Measurements from ENCODE around the gene TRMT11.
"Not testable (repeated sequence)": the region's sequence is repeated elsewhere in the genome, so short reads cannot be mapped to it uniquely, and the experiment has no call there.

TRMT11 gene

DNA sequence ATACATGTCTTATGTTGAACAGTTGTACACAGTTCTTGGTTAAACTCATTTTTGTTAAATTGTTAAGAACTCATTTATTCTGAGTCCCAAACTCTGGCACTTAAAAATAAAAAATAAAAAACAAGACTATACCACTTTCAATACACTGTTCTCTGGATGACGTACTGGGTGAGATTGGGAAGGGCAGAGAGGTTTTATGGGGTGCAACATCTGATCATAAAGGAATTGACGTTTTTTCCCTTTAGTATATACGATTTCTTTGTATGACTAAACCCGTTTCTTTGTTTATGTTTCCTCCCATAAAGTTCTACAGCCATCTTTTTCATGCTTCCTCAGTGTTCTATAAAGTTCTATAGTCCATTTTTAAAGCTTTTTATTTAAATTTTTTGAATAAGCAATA, 69.1 kb downstream of the TRMT11 start:
- no peak overlapping the region for H3K18ac ChIP-seq (ENCODE audit: low read length)
- H3K4ac ChIP-seq (ENCODE audit: low read depth, low read length) = no peak overlapping the region
- H2AFZ ChIP-seq (ENCODE audit: insufficient read depth, low read length, poor library complexity) = no peak overlapping the region
- H3K9me3 ChIP-seq (ENCODE audit: insufficient read depth, low read depth, low read length) = no peaks in the 10 kb centered on the region
- no peak for DNase-seq
- H2AK5ac ChIP-seq (ENCODE audit: low read length) = no peak overlapping the region
- no peak overlapping the region for H3K14ac ChIP-seq (ENCODE audit: low read length)
- no peak overlapping the region for H4K8ac ChIP-seq (ENCODE audit: low read depth, low read length)
- no peak overlapping the region for H3K4me3 ChIP-seq (ENCODE audit: low read depth, low read length)
- peaks cover 0 to 6% of the 10 kb centered on the region in 2 experiments for H3K36me3 ChIP-seq (ENCODE audit: control insufficient read depth in 1 of 2, insufficient read depth in 2 of 2, low read length in 2 of 2)
- no peak overlapping the region for H4K91ac ChIP-seq (ENCODE audit: low read depth, low read length)
- whole genome bisulfite sequencing (ENCODE audit: extremely low coverage, insufficient coverage, insufficient read length) = no CpG with 5 or more reads among the region's 4 CpGs
- H2BK120ac ChIP-seq (ENCODE audit: insufficient read depth, low read length, poor library complexity) = no peak overlapping the region
- H2BK5ac ChIP-seq (ENCODE audit: low read depth, low read length, poor library complexity) = no peak overlapping the region
- no peaks in the 10 kb centered on the region for H3K27me3 ChIP-seq (ENCODE audit: insufficient read depth, low read length)
- no peak overlapping the region for H3K9ac ChIP-seq (ENCODE audit: low read length)
- no peak overlapping the region for H4K12ac ChIP-seq (ENCODE audit: low read depth, low read length)
- no peak overlapping the region for H3K23ac ChIP-seq (ENCODE audit: low read length)
- no peak overlapping the region for H2BK12ac ChIP-seq (ENCODE audit: low read length)
- H3K79me1 ChIP-seq (ENCODE audit: low read length) = no peaks in the 10 kb centered on the region
- no peaks in the 10 kb centered on the region for H3K79me2 ChIP-seq (ENCODE audit: control insufficient read depth, insufficient read depth, low read length, poor library complexity)
- no peak overlapping the region for H3K4me2 ChIP-seq (ENCODE audit: low read length)
- no peak overlapping the region for H3K27ac ChIP-seq (ENCODE audit: low read depth, low read length)
- H3K4me1 ChIP-seq (ENCODE audit: control insufficient read depth in 1 of 2, insufficient read depth in 2 of 2, low read length in 2 of 2) = peaks cover 3 to 6% of the 10 kb centered on the region in 2 experiments

DNA sequence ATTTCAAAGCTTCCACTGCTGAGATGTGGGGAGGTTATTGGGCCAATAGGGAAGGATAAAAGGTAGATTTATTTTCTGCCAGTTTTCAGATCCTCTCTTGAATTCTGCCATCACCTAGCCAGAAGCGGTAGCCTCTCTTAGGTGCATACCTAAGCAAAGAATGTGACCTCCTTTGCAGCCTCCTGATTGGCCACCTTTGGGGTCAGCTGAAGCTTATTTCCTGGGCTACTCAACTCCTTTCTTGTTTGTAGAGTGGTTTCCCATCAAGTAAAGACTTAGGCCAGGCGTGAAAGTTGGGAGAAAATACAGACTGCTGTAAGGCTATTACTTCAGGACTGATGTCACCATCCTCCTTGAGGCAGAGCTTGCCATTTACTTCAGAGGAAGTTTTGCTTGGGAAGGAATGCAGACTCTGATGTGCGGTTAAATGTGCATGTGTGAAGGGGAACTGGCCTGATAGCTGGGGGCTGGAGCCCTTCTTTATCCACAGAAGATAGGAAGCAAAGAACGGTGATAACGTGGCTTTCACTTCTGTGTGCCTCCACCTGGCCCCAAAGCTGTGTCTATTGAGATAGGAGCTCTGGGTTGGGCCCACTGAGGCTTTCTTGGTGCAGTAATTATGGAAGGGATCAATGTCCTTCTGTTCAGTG, 70.1 kb downstream of the TRMT11 start:
- H2AK5ac ChIP-seq (ENCODE audit: low read length) = no peak overlapping the region
- no peak overlapping the region for H4K8ac ChIP-seq (ENCODE audit: low read depth, low read length)
- no CpG with 5 or more reads among the region's 5 CpGs for WGBS (ENCODE audit: extremely low coverage, insufficient coverage, insufficient read length)
- no peak overlapping the region for H2BK120ac ChIP-seq (ENCODE audit: insufficient read depth, low read length, poor library complexity)
- peaks cover 0 to 6% of the 10 kb centered on the region in 2 experiments for H3K36me3 ChIP-seq (ENCODE audit: control insufficient read depth in 1 of 2, insufficient read depth in 2 of 2, low read length in 2 of 2)
- no peak overlapping the region for H3K4me3 ChIP-seq (ENCODE audit: low read depth, low read length)
- H2BK5ac ChIP-seq (ENCODE audit: low read depth, low read length, poor library complexity) = no peak overlapping the region
- no peak overlapping the region for H4K12ac ChIP-seq (ENCODE audit: low read depth, low read length)
- DNase-seq = no peak
- H3K23ac ChIP-seq (ENCODE audit: low read length) = no peak overlapping the region
- no peaks in the 10 kb centered on the region for H3K9me3 ChIP-seq (ENCODE audit: insufficient read depth, low read depth, low read length)
- H4K91ac ChIP-seq (ENCODE audit: low read depth, low read length) = no peak overlapping the region
- no peak overlapping the region for H3K18ac ChIP-seq (ENCODE audit: low read length)
- no peaks in the 10 kb centered on the region for H3K79me1 ChIP-seq (ENCODE audit: low read length)
- peaks cover 3 to 6% of the 10 kb centered on the region in 2 experiments for H3K4me1 ChIP-seq (ENCODE audit: control insufficient read depth in 1 of 2, insufficient read depth in 2 of 2, low read length in 2 of 2)
- no peak overlapping the region for H3K27ac ChIP-seq (ENCODE audit: low read depth, low read length)
- H2AFZ ChIP-seq (ENCODE audit: insufficient read depth, low read length, poor library complexity) = no peak overlapping the region
- no peaks in the 10 kb centered on the region for H3K79me2 ChIP-seq (ENCODE audit: control insufficient read depth, insufficient read depth, low read length, poor library complexity)
- H3K9ac ChIP-seq (ENCODE audit: low read length) = no peak overlapping the region
- H3K4me2 ChIP-seq (ENCODE audit: low read length) = no peak overlapping the region
- H3K4ac ChIP-seq (ENCODE audit: low read depth, low read length) = no peak overlapping the region
- H3K14ac ChIP-seq (ENCODE audit: low read length) = no peak overlapping the region
- no peak overlapping the region for H2BK12ac ChIP-seq (ENCODE audit: low read length)
- H3K27me3 ChIP-seq (ENCODE audit: insufficient read depth, low read length) = no peaks in the 10 kb centered on the region

DNA sequence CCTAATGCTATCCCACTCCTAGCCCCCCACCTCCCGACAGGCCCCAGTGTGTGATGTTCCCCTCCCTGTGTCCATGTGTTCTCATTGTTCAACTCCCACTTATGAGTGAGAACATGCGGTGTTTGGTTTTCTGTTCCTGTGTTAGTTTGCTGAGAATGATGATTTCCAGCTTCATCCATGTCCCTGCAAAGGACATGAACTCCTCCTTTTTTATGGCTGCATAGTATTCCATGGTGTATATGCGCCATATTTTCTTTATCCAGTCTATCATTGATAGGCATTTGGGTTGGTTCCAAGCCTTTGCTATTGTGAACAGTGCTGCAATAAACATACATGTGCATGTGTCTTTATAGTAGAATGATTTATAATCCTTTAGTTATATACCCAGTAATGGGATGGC, 71.7 kb downstream of the TRMT11 start:
- not testable (repeated sequence) for H3K4me2 ChIP-seq (ENCODE audit: low read length); H3K14ac ChIP-seq (ENCODE audit: low read length); H3K4me3 ChIP-seq (ENCODE audit: low read depth, low read length); H2AK5ac ChIP-seq (ENCODE audit: low read length); H3K9me3 ChIP-seq (ENCODE audit: insufficient read depth, low read depth, low read length); H3K27ac ChIP-seq (ENCODE audit: low read depth, low read length); H2AFZ ChIP-seq (ENCODE audit: insufficient read depth, low read length, poor library complexity); H4K12ac ChIP-seq (ENCODE audit: low read depth, low read length); H2BK120ac ChIP-seq (ENCODE audit: insufficient read depth, low read length, poor library complexity); H2BK12ac ChIP-seq (ENCODE audit: low read length); H3K79me1 ChIP-seq (ENCODE audit: low read length); H3K36me3 ChIP-seq (ENCODE audit: control insufficient read depth in 1 of 2, insufficient read depth in 2 of 2, low read length in 2 of 2); H4K91ac ChIP-seq (ENCODE audit: low read depth, low read length); H3K79me2 ChIP-seq (ENCODE audit: control insufficient read depth, insufficient read depth, low read length, poor library complexity); DNase-seq; H3K4ac ChIP-seq (ENCODE audit: low read depth, low read length); H3K18ac ChIP-seq (ENCODE audit: low read length); H3K9ac ChIP-seq (ENCODE audit: low read length); H2BK5ac ChIP-seq (ENCODE audit: low read depth, low read length, poor library complexity); H3K4me1 ChIP-seq (ENCODE audit: control insufficient read depth in 1 of 2, insufficient read depth in 2 of 2, low read length in 2 of 2); H3K23ac ChIP-seq (ENCODE audit: low read length); H4K8ac ChIP-seq (ENCODE audit: low read depth, low read length); H3K27me3 ChIP-seq (ENCODE audit: insufficient read depth, low read length)
- no CpG with 5 or more reads among the region's 3 CpGs for WGBS (ENCODE audit: extremely low coverage, insufficient coverage, insufficient read length)

DNA sequence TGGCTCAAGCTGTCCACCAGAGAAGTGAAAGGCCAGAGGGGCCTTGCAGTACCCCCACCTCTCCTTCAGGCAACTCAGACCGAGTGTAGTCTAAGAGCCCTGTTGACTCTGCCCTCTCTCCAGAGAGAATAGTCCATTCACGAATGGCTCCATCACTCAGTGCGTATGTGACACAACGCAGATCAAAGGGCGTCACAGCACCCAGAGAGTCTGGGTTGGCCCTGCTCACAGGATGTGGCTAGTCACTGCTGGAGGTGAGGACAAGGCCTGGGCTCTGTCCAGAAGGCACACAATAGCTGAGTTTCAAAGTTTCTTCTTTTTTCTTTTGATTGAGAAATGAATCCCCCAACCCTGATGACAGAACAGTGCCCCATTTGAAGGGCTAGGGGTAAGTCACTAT, 74.1 kb downstream of the TRMT11 start:
- H3K79me1 ChIP-seq (ENCODE audit: low read length) = no peaks in the 10 kb centered on the region
- no peak for DNase-seq
- H3K36me3 ChIP-seq (ENCODE audit: control insufficient read depth in 1 of 2, insufficient read depth in 2 of 2, low read length in 2 of 2) = peaks cover 0 to 3% of the 10 kb centered on the region in 2 experiments
- no peak overlapping the region for H3K4me3 ChIP-seq (ENCODE audit: low read depth, low read length)
- no peaks in the 10 kb centered on the region for H3K9me3 ChIP-seq (ENCODE audit: insufficient read depth, low read depth, low read length)
- H4K91ac ChIP-seq (ENCODE audit: low read depth, low read length) = no peak overlapping the region
- no peak overlapping the region for H3K9ac ChIP-seq (ENCODE audit: low read length)
- WGBS (ENCODE audit: extremely low coverage, insufficient coverage, insufficient read length) = no CpG with 5 or more reads among the region's 5 CpGs
- no peak overlapping the region for H2AK5ac ChIP-seq (ENCODE audit: low read length)
- H4K8ac ChIP-seq (ENCODE audit: low read depth, low read length) = no peak overlapping the region
- no peak overlapping the region for H4K12ac ChIP-seq (ENCODE audit: low read depth, low read length)
- no peak overlapping the region for H3K18ac ChIP-seq (ENCODE audit: low read length)
- no peak overlapping the region for H3K4ac ChIP-seq (ENCODE audit: low read depth, low read length)
- H3K27ac ChIP-seq (ENCODE audit: low read depth, low read length) = no peak overlapping the region
- no peak overlapping the region for H2BK5ac ChIP-seq (ENCODE audit: low read depth, low read length, poor library complexity)
- no peaks in the 10 kb centered on the region for H3K79me2 ChIP-seq (ENCODE audit: control insufficient read depth, insufficient read depth, low read length, poor library complexity)
- no peak overlapping the region for H2BK120ac ChIP-seq (ENCODE audit: insufficient read depth, low read length, poor library complexity)
- no peaks in the 10 kb centered on the region for H3K27me3 ChIP-seq (ENCODE audit: insufficient read depth, low read length)
- H3K4me1 ChIP-seq (ENCODE audit: control insufficient read depth in 1 of 2, insufficient read depth in 2 of 2, low read length in 2 of 2) = no peaks in the 10 kb centered on the region
- no peak overlapping the region for H3K14ac ChIP-seq (ENCODE audit: low read length)
- no peak overlapping the region for H2BK12ac ChIP-seq (ENCODE audit: low read length)
- H2AFZ ChIP-seq (ENCODE audit: insufficient read depth, low read length, poor library complexity) = no peak overlapping the region
- no peak overlapping the region for H3K23ac ChIP-seq (ENCODE audit: low read length)
- no peak overlapping the region for H3K4me2 ChIP-seq (ENCODE audit: low read length)
